IPS-11a (cell line): Measurements from ENCODE around the gene ELMOD3.
"Not testable (repeated sequence)": the region's sequence is repeated elsewhere in the genome, so short reads cannot be mapped to it uniquely, and the experiment has no call there.

Experiments used
- H3K4me3 ChIP-seq: one replicate; pipeline ENCODE4 v1.5.1; 2013; ENCODE audit warnings: low read depth, low read length, control low read depth

The ELMOD3 gene

DNA sequence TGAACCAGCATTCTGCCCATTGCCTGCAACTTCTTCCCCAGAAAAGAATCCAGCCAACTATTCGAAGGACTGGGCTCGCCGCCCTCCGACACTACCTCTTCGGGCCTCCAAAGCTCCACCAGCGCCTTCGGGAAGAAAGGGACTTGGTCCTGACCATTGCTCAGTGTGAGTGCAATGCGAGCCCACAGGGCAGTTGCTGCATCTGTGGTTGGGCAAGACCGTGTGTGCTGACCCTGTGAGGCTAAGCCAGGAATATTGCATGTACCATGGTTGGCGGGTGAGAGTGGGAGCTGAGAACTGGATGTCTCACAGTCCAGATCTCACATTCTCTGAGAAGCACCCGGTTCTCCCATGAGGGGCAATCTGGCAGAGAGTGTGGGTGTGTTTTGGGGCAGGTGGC is 16.5 kb downstream of the ELMOD3 start:
- H3K4me3 ChIP-seq = no peak overlapping the region

DNA sequence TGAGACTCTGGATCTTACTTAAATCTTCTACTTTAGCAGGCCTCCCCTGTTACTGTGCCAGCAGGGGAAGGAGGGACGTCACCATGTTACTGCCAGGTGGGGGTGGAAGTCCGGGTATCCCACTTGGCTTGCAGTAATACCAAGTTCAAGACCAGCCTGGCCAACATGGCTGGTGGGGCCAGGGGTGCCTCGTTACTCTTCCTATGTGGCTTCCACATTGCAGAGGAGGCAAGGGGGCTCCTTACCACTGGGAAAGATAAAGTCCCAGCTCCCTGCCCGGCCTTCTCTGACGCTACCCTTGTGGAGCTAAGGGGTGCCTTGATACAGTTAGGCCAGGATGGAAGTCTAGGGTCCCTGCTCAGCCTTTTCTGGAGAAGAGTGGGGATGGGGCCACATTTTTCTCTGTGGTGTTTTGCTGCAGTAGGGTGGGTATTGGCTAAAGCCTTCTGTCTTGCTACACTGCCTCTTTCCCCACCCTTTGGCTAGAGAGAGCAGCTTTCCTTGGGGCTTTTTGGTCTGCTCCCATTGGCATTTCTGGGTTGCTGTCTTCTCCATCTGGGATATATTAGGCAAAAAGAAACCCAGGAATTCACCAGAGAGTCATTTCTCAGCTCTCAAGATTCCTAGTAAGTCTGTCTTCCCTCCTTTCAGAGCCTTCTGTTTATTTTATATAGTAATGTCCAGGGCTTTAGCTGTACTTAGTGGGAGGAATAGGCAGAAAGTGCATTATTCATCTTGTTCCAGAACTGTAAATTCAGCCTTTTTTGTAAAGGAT is 21.9 kb downstream of the ELMOD3 start:
- no peak overlapping the region for H3K4me3 ChIP-seq

DNA sequence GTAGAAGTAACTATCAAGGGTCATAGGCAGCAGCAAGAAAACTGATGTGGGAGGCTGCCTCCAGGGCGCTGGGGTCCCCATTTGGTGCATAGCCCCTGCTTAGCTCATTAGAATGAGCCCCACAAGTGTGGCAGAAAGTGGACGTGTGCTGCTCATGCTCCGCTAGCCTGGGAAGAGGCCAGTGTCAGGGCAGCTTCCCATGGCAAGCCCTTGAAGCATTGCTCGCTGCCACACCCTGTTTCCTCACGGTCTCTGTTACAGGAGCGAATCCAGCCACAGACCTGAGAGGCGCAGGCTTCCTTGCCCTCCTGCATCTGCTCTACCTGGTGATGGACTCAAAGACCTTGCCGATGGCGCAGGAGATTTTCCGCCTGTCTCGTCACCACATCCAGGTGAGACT is 22.5 kb downstream of the ELMOD3 start:
- H3K4me3 ChIP-seq = no peak overlapping the region

DNA sequence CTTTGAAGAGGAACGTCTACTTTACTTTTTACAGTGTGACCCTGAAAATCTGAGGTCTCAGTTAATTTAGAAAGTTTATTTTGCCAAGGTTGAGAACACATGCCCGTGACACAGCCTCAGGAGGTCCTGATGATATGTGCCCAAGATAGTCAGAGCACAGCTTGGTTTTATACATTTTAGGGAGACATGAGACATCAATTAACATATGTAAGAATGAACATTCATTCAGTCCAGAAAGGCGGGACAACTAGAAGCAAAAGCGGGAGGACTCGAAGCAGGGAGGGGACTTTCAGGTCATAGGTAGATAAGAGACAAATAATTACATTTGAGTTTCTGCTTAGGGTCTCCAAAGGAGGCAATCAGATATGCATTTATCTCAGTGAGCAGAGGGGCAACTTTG is 23.7 kb downstream of the ELMOD3 start:
- no peak overlapping the region for H3K4me3 ChIP-seq

DNA sequence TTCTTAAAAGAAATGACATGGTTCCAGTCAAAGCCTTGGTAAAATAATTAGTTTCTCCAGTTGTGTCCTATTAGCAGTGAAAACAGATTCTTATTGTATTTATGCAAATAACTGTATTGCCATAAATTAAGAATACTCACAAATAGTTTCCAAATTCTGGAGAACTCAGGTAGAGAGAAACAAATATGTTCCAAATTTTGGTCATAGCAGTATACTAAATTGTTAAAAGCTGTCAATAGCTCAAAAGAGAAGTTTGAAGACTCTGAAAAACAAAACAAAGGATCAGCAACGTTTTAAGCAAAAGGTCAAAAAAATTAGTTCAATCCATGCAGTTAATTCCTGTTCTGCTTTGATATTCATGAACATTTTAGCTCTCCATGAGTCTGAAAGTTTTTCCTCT is 25.5 kb downstream of the ELMOD3 start:
- no peak overlapping the region for H3K4me3 ChIP-seq

DNA sequence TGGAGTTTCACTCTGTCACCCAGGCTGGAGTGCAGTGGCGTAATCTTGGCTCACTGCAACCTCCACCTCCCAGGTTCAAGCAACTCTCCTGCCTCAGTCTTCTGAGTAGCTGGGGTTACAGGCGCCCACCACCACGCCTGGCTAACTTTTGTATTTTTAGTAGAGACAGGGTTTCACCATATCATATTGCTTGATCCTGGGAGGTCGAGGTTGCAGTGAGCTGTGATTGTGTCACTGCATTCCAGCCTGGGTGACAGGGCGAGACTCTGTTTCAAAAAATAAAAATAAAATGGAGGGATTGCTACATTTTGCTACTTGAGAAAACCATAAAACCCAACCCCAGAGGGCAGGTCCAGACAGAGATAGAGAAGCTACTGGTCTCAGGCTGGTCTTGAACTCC is 28.6 kb downstream of the ELMOD3 start:
- H3K4me3 ChIP-seq = not testable (repeated sequence)

DNA sequence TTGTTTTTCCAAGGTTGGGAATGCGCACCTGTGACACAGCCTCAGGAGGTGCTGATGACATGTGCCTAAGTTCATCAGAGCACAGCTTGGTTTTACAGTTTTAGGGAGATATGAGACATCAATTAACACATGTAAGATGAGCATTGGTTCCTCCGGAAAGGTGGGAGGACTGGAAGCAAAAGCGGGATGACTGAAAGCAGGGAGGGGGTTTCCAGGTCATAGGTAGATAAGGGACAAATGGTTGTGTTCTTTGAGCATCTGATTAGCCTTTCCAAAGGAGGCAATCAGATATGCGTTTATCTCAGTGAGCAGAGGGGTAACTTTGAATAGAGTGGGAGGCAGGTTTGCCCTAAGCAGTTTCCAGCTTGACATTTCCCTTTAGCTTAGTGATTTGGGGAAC is 29.3 kb downstream of the ELMOD3 start:
- no peak overlapping the region for H3K4me3 ChIP-seq

DNA sequence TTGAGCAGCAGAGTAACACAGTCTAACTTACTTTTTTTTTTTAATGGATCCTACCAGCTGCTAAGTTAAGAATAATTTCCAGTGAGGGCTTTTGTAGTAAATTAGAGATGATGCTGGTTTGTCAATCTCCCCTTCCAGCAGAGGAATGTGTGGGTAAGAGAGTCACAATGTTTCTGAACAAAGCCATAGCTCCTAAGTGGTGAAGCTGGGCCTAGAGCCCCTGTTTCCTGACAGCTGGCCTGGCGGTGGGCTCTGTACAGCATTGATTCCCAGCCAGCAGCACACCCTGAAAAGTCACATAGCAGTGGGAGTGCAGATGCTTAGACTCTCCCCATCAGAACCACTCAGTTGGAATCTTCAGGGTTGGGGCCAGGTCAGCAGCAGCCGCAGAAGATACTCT is 31.2 kb downstream of the ELMOD3 start:
- H3K4me3 ChIP-seq = no peak overlapping the region

DNA sequence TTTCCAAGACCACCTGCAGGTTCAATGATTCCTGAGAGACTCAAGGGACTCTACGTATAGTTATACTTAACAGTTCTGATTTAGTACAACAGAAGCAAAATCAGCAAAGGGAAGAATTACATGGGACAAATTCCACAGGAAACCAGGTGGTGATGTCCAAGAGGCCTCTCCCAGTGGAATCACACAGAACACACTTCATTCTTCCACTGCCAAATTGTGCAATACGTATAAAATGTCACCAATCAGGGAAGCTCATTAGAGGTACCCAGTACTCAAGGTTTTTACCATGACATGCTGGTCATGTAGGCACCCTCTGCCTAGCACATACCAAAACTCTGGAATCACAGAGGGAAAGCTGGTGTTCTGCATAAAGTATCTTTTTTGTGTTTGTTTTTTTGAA is 33.2 kb downstream of the ELMOD3 start:
- no peak overlapping the region for H3K4me3 ChIP-seq

DNA sequence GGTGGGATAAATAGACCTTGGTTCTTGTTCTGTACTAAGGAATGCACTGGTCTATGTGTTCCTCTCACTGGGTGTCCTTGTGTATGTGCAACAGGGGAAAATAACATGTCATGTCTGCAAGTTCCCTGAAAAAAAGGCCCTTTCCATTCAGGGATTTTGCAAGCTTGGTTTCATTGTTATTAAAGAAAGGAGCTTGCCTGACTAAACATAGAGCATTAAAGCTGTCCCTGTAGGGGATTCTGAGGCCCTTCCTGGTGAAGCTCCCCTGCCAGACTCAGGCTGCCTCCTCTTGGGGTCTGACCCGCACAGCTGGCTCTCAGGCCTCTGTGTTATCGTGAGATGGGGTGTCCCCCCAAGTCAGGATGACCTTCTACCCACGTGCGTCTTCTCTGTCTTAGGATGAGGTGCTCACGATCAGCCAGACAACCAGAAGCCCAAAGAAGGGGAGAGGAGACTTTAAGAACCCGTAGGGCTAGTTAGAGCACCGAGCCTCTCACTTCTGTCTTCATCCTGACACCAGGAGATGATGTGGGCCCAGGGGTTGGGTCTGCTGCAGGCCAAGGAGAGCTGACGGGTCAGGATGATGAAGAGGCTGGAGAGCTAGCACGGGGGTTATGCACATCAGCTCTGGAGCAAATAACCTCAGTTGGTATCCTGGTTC is 34.4 kb downstream of the ELMOD3 start:
- no peak overlapping the region for H3K4me3 ChIP-seq

DNA sequence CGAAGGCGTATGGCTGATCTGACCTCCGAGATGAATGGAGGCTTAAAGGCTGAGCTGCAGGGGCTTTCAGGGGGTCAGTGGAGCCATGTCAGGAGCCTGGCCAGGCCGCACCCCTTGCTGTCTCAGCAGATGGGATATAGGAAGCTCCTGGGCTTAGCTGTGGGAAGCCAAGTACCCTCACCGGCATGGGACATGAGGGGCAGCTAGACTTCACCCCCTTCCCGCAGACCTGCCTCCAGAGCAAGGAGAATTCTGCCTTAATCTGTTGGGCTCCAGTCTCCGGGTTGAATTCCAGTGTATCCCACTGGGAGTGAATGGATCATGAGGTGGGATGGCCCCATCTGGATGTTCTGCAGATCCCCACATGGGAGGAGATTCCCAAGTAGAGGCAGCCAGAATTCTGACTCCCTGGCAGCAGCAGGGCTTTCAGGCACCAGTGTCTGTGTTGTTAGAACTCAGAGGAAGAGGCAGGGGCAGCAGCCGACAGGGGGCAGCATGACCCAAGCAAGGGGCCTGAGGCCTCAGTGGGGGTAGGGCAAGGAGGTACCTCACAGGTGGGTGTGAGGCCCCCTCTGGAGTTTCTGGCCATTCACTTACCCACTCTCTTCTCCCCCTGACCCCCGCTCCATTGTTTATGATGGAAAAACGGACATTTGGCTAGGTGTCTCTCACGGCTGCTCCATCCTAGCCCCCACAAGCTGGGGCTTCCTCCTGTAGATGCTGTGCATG is 36.5 kb downstream of the ELMOD3 start:
- no peak overlapping the region for H3K4me3 ChIP-seq

DNA sequence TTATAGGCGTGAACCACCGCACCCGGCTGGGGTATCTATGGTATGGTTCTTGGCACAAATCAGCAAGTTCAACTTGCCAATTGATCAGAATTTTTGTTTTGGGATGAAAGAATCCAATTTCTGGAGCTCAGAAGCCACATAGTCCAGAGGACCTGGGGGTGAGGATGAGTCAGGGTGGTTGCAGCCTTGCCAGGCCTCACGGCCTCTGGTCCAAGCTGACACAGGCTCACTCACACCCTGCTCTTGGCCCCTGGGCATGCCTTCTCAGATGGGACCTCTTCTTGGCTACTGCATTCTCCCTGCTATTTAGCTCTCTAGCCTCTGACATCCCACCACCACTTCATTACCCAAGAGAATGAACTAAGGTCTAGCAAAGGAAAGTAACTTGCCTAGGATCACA is 39.3 kb downstream of the ELMOD3 start:
- no peak overlapping the region for H3K4me3 ChIP-seq

DNA sequence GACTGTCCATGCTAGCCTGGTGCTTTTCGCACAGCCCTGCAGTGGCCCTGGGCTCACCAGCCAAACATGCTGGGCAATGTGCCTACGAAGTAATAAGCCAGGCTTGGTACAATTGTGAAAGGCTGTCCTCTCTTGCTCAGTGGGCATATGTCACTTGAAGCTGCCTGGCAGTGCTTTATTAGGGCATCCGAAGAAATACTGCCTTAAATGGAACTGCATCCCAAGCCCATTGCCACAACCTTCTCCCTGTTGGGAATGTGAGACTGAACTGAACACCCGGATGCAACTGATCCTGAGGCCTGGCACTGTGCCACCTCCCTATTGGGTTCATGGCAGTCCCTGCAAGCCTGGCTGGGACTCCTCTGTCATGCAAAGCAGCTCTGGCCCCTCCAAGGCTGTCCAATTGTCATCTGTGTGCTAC is 39.7 kb downstream of the ELMOD3 start:
- H3K4me3 ChIP-seq = no peak overlapping the region

DNA sequence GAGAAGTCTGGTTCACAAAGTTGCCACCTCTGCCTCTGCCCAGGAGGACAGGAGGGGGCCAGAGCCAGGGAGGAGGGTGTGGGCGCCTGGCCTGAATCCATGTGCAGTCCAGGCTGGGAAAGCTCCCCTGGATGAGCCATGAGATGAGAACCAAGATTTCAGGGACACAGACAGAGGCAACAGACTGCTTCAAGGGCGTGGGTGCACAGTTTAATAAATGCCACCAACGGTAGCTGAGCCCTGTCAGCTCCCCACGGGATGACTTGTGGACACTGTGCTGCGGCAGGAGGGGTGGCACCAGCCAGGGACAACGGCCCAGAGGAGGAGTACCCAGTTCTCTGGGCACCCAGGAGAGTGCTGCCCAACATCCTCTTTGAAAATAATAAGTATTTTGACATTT is 40.4 kb downstream of the ELMOD3 start:
- no peak overlapping the region for H3K4me3 ChIP-seq

DNA sequence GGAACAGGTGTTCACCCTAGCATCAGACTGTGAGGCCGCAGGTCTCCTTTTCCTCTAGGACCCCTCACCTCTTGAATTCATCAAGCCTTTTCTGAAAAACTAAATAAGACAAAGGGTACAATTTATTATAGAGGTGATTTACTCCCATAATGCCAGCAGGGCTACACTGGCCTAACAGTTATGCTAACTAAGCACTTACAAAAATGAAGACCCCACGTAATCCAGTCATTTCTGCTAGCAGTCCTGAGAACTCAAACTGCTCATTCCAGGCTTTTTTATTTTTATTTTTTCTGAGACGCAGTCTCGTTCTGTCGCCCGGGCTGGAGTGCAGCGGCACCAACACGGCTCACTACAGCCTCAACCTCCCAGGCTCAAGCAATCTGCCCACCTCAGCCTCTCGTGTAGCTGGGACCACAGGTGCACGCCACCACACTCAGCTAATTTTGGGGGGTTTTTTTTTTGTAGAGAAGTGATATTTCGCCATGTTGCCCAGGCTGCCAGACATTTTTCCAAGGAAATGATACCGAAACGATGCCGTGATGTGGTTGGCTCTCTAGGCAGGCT is 41.4 kb downstream of the ELMOD3 start:
- H3K4me3 ChIP-seq = no peak overlapping the region

DNA sequence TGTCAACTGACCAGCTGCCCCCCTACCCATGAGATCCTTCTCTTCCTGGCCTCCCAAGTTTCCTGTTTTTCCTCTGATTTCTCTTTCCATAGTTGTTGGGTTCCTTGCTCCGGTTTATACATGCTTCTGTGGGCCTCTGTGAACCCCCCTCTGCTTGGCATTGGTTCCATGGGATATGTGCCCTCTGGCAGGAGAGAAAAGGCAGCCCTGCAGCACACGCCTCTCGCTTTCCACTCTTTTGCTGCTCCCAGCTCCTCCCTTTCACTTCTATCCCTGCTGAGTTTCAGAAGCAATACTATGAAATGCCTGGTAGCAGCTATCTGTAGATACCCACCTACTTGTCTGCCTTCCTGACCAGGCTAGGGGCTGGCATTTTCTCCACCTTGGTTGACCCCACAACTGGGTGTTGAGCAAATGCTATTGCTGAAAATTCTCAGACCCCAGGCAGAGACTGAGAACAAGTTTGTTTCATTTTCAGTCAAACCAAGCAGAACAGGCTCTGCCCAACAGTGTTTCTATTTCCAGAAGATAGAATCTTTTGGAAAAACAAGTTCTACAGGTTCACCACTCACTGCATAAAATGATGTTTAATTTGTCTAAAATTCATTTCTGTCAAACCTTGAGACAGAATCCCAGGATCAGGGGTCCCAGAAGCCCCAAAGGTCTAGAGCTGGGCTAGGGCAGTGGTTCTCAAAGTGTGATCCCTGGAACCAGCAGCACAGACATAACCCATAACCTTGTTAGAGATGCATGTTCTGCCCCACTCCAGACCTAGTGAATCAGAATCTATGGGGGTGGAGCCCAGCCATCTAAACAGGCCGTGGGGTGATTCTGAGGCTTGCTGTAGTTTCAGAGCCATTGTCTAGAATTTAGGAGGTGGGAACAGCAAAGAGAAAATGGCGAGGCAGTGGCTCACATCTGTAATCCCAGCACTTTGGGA is 42.2 kb downstream of the ELMOD3 start:
- no peak overlapping the region for H3K4me3 ChIP-seq

DNA sequence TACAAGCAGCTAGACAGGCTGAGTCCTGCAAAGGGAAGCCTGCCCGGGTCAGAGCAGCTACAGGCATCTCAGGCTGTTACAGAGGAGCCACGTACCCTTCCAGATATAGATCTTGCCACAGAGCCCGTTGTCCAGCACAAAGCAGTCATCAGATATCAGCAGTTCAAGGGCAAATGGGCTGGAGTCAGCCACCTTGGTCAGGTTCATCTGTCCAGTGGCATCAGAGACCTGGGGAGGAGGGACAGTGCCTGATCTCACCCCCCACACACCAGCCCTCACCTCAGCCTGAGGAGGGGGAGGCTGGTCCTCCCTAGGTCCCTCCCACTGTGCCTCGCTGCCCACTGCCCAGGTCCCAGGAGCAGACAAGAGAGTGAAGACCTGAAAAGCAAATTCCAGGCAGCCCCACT is 43.4 kb downstream of the ELMOD3 start:
- H3K4me3 ChIP-seq = no peak overlapping the region

DNA sequence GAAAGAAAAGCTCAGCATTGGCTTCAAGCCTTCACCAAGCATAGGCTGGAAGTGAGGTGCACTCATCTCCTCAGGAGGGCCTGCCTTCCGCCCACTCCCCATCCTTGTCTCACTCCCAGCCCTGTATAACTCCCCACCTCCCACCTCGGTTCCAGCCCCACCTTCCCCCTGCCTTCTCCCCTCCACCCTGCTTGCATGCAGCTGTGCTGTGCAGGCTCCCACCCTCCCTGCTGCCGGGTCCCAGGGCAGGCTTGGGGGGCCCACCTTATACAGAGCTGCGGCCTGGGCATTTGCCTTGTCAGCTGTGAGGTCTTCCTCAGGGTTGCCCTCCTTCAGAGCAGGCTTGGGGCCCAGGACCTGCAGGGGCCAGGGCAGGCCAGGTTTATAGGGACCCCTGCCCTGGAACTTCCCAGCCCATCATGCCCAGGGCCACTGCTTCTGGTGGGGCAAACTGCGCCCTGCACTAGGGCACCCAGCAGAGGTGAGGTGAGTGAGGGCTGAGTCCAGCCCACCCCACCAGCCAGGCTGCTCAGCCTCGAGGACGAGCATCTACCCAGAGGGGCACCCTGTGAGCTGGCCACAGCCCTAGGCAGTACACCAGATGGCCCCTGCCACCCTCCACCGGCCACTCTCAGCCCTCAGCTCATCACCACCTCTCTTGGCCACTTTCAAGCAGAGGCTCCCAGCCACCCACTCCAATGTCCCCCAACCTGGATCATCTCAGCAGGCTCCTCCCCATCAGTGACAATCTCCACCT is 44.0 kb downstream of the ELMOD3 start:
- no peak overlapping the region for H3K4me3 ChIP-seq

DNA sequence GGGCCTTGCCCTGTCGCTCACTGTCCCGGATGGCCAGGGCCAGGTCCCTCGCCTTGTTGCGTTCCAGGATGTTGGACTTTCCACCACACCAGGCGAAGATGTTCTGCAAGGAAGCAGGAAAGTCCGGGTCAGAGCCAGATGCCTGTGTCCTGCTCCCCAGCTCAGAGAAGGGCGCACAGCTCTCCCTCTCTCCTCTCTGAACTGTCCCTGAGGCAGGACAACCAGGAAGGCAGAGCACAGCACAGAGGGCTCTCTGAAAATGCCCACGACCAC is 44.5 kb downstream of the ELMOD3 start:
- no peak overlapping the region for H3K4me3 ChIP-seq

DNA sequence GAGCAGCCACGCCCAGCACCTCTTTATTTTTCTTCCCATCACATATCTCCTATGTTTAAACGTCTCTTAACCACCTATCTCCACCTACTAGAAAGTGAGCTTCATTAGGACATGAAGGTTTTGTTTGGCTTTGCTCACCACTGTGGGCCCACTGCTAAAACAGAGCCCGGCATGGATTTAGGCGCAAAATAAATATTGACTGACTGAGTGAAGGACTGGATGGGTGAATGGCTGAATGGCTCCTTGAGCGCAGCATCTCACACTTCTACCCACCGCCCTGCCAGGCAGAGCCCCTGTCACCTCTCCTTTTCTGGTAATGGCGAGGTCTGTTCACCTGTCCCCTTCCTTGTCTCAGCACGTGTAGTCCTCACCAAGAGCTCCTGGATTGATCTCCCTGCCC is 45.5 kb downstream of the ELMOD3 start:
- no peak overlapping the region for H3K4me3 ChIP-seq
